OCI-LY3 (cell line): ENCODE measurements around the gene TEX261.
"Not testable (repeated sequence)": the region's sequence is repeated elsewhere in the genome, so short reads cannot be mapped to it uniquely, and the experiment has no call there.

Experiments used
- EZH2phosphoT487 ChIP-seq: fragments of 200-600 bp; shearing (Covaris generic); IDR thresholded peaks from 2 replicates; pipeline ENCODE4 v1.6.1; 2018; ENCODE audit warnings: antibody characterized with exemption, mixed run types, low read depth
- TF ChIP-seq, protein P1 (sequence below): fragments of 200-600, 300-600 bp; sonication (generic); IDR thresholded peaks from 2 replicates; pipeline ENCODE4 v1.5.1; 2014; ENCODE audit warnings: antibody characterized with exemption, low read length, low read depth

- TF ChIP-seq, protein P1, sequence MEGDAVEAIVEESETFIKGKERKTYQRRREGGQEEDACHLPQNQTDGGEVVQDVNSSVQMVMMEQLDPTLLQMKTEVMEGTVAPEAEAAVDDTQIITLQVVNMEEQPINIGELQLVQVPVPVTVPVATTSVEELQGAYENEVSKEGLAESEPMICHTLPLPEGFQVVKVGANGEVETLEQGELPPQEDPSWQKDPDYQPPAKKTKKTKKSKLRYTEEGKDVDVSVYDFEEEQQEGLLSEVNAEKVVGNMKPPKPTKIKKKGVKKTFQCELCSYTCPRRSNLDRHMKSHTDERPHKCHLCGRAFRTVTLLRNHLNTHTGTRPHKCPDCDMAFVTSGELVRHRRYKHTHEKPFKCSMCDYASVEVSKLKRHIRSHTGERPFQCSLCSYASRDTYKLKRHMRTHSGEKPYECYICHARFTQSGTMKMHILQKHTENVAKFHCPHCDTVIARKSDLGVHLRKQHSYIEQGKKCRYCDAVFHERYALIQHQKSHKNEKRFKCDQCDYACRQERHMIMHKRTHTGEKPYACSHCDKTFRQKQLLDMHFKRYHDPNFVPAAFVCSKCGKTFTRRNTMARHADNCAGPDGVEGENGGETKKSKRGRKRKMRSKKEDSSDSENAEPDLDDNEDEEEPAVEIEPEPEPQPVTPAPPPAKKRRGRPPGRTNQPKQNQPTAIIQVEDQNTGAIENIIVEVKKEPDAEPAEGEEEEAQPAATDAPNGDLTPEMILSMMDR = not testable (repeated sequence)
- not testable (repeated sequence) for TF ChIP-seq EZH2phosphoT487
These were observed 25.3 kb upstream of the TEX261 start for GRCh38 chr2:71019989-71020388.
